Endothelial cell of umbilical vein (primary cell): ENCODE results near the gene FOXK1. TPM values are rescaled to one million over a fixed set of nuclear protein-coding genes. Genes with fewer than 3 reads are reported as not detected.

Source experiments
- BruUV-seq: library from RNA; stranded (reverse); fragments of 400-500 nt; replicated peaks from 2 replicates; lab custom pipeline; 2021; lab: Mats Ljungman, UMichigan
- CTCF ChIA-PET: fragments of 300-600, 350-600 bp; sonication (Branson Sonifier 250); formaldehyde crosslinking; loops from one replicate; lab custom pipeline; 2021; ENCODE audit warnings: antibody characterized with exemption, inconsistent platforms; lab: Charles Lee
- POLR2A ChIA-PET: fragments of 300-600, 350-600 bp; sonication (Branson Sonifier 250); formaldehyde crosslinking; loops from one replicate; lab custom pipeline; 2021; ENCODE audit warnings: antibody characterized with exemption, inconsistent platforms; lab: Charles Lee
- DNase-seq: peaks from one replicate; pipeline ENCODE4 v3.0.0-alpha.2; 2011; ENCODE audit warnings: low read depth, low spot score
- FAIRE-seq: peaks from 2 replicates; lab custom pipeline; 2011; peaks lifted over from hg19 to GRCh38; lab: Jason Lieb, UNC
- H2AFZ ChIP-seq: 2 replicates; pipeline ENCODE4 v1.6.0; 2012; ENCODE audit warnings: low read depth, low read length, control low read depth, inconsistent platforms
- H3K27ac ChIP-seq: 2 replicates; pipeline ENCODE4 v1.5.1; 2011; ENCODE audit warnings: low read depth, mild to moderate bottlenecking, control low read depth, low read length, moderate library complexity; ENCODE audit not compliant: insufficient read depth
- H3K27me3 ChIP-seq, 2 experiments: 2 replicates each; pipeline versions ENCODE4 v1.6.0 to v1.6.1; 2011; ENCODE audit warnings: low read length in 2 of 2, mixed read lengths in 1 of 2; ENCODE audit not compliant: control insufficient read depth in 2 of 2, insufficient read depth in 2 of 2
- H3K36me3 ChIP-seq, 2 experiments: 2 replicates in 1 of 2; 3 replicates in 1 of 2; pipeline ENCODE4 v1.5.1; 2011; ENCODE audit warnings: low read length in 2 of 2, mild to moderate bottlenecking in 1 of 2, moderate library complexity in 1 of 2; ENCODE audit not compliant: control insufficient read depth in 2 of 2, insufficient read depth in 2 of 2; ENCODE audit errors: extremely low read depth in 1 of 2
- H3K4me1 ChIP-seq: 3 replicates; pipeline ENCODE4 v1.5.1; 2011; ENCODE audit warnings: mild to moderate bottlenecking, low read length; ENCODE audit not compliant: control insufficient read depth, insufficient read depth; ENCODE audit errors: extremely low read depth
- H3K4me2 ChIP-seq: 2 replicates; pipeline ENCODE4 v1.6.1; 2011; ENCODE audit warnings: low read length, control low read depth, mixed read lengths; ENCODE audit not compliant: insufficient read depth
- H3K4me3 ChIP-seq, 3 experiments: fragments of 200-600 bp in 1 of 3; sonication (generic), shearing (Covaris generic) in 1 of 3; replicated peaks in 1 of 3; 2 replicates each; pipeline ENCODE4 v1.5.1; 2011 to 2016; ENCODE audit warnings: control low read depth in 3 of 3, low read length in 3 of 3, mild to moderate bottlenecking in 2 of 3, inconsistent platforms in 1 of 3, low read depth in 1 of 3, moderate library complexity in 1 of 3; ENCODE audit not compliant: insufficient read depth in 1 of 3
- H3K79me2 ChIP-seq: 2 replicates; pipeline ENCODE4 v1.6.0; 2012; ENCODE audit warnings: low read length, inconsistent platforms; ENCODE audit not compliant: control insufficient read depth, insufficient read depth
- H3K9ac ChIP-seq: replicated peaks from 2 replicates; pipeline ENCODE3; 2011; ENCODE audit warnings: low read length, control low read depth; ENCODE audit not compliant: insufficient read depth; ENCODE audit errors: extremely low read depth
- H3K9me1 ChIP-seq: replicated peaks from 3 replicates; pipeline ENCODE4 v1.6.0; 2011; ENCODE audit warnings: mild to moderate bottlenecking, low read length; ENCODE audit not compliant: control insufficient read depth, insufficient read depth; ENCODE audit errors: extremely low read depth
- H3K9me3 ChIP-seq: replicated peaks from 2 replicates; pipeline ENCODE4 v1.5.1; 2012; ENCODE audit warnings: low read length, inconsistent platforms; ENCODE audit not compliant: control insufficient read depth, insufficient read depth
- H4K20me1 ChIP-seq: replicated peaks from 2 replicates; pipeline ENCODE3; 2011; ENCODE audit warnings: mild to moderate bottlenecking, low read length; ENCODE audit not compliant: control insufficient read depth, insufficient read depth; ENCODE audit errors: extremely low read depth
- EZH2 ChIP-seq: IDR thresholded peaks from 2 replicates; pipeline ENCODE4 v1.6.1; 2012; ENCODE audit warnings: borderline replicate concordance, low read depth, mild to moderate bottlenecking, moderate library complexity, low read length, inconsistent platforms; ENCODE audit not compliant: severe bottlenecking
- FOS ChIP-seq: IDR thresholded peaks from 2 replicates; pipeline ENCODE4 v1.6.1; 2011; ENCODE audit warnings: mild to moderate bottlenecking, low read length, moderate library complexity, borderline replicate concordance; ENCODE audit not compliant: insufficient read depth
- GATA2 ChIP-seq: IDR thresholded peaks from 2 replicates; pipeline ENCODE4 v1.7.0; 2011; ENCODE audit warnings: low read depth, mild to moderate bottlenecking, moderate library complexity, mixed read lengths, low read length; ENCODE audit not compliant: insufficient read length, insufficient read depth
- JUN ChIP-seq: IDR thresholded peaks from 2 replicates; pipeline ENCODE4 v1.6.1; 2011; ENCODE audit warnings: borderline replicate concordance, low read depth; ENCODE audit not compliant: insufficient read length, insufficient read depth
- MYC ChIP-seq: IDR thresholded peaks from one replicate; pipeline ENCODE4 v1.6.1; 2011; ENCODE audit warnings: mild to moderate bottlenecking, low read depth, low read length
- POLR2A ChIP-seq: IDR thresholded peaks from 2 replicates; pipeline ENCODE4 v1.6.1; 2012; ENCODE audit warnings: low read depth, mild to moderate bottlenecking, control low read depth, low read length
- POLR2AphosphoS5 ChIP-seq: IDR thresholded peaks from 2 replicates; pipeline ENCODE4 v1.6.1; 2012; ENCODE audit warnings: low read depth, mild to moderate bottlenecking, control low read depth, low read length, moderate library complexity; ENCODE audit not compliant: insufficient read depth
- dilution Hi-C: fragments of 300-500 bp; cut with MboI; formaldehyde crosslinking; loops from one replicate; pipeline ENCODE4 v1.15.0; 2019; ENCODE audit warnings: low sequenced_read_pairs; ENCODE audit not compliant: extremely low pct_ligation_motif_present
- intact Hi-C: fragments of 100-400 bp; cut with micrococcal nuclease; formaldehyde crosslinking; loops from one replicate; pipeline ENCODE4 v1.10.0; 2022
- polyA plus RNA-seq, 4 experiments: library from polyadenylated mRNA; depleted of rRNA in 3 of 4; stranded (reverse) in 3 of 4; unstranded in 1 of 4; fragments of >200 nt; gene quantifications; 2 replicates each; pipeline versions ENCODE4 v1.2.1 to v1.2.3, GENCODE V29; 2011 to 2012; ENCODE audit warnings: missing spikeins in 1 of 4
- total RNA-seq: library from RNA; stranded (reverse); gene quantifications from 2 replicates; pipeline ENCODE4 v1.2.3, GENCODE V29; 2021
- TF ChIP-seq, protein P1 (sequence below): IDR thresholded peaks from 2 replicates; pipeline ENCODE4 v1.6.1; 2011; ENCODE audit not compliant: insufficient read depth, insufficient read length
- TF ChIP-seq, protein P2 (sequence below), 2 donors: IDR thresholded peaks; 1 replicate in 1 of 2; 2 replicates in 1 of 2; pipeline ENCODE4 v1.5.1; 2011; ENCODE audit warnings: low read length in 2 of 2, mild to moderate bottlenecking in 2 of 2, moderate library complexity in 2 of 2, control low read depth in 1 of 2, inconsistent platforms in 1 of 2, low read depth in 1 of 2; ENCODE audit not compliant: insufficient read depth in 1 of 2; ENCODE audit errors: extremely low read depth in 1 of 2

FOXK1 gene
- total and polyA plus RNA-seq, 2 donors (not counting 3 experiments of a cell fraction or from before 2014, with no cell fraction given), result 8.0 to 52.1 TPM

DNA sequence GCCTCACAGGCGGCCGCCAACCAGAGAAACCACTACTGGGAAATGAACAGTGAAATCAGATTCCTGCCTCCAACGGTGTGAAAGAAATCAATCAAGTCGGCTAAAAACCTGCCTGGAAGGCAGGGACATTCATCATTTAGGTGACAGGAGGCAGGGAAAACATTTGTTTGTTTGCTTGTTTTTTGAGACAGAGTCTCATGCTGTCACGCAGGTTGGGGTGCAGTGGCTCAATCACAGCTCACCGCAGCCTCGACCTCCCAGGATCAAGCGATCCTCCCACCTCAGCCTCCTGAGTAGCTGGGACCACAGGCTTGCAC, 123.8 kb downstream of the FOXK1 start:
- DNase-seq (no peak), FAIRE-seq (no peak)
- no peaks in the 10 kb centered on the region for H3K79me2 ChIP-seq
- ChIA-PET POLR2A (no interaction called here), CTCF (interaction anchor here (0.9 to 1.4 kb wide), 3 partner anchors 8 to 24 kb away, joined by 3 to 4 read pairs (median 3); no protein-coding TSS in a partner anchor)
- no peak overlapping the region for H3K9ac ChIP-seq
- TF ChIP-seq JUN, result no peak
- dilution Hi-C loops, result no loop called here
- H3K27me3 ChIP-seq, result no peaks in the 10 kb centered on the region
- intact Hi-C loops, result no loop called here
- no peaks in the 10 kb centered on the region for H3K9me1 ChIP-seq
- no peak overlapping the region for H3K27ac ChIP-seq
- no peak overlapping the region for H3K4me3 ChIP-seq
- H3K4me2 ChIP-seq, result no peak overlapping the region
- no TSS peak for BruUV-seq
- no peaks in the 10 kb centered on the region for H3K36me3 ChIP-seq
- no peaks in the 10 kb centered on the region for H3K4me1 ChIP-seq
- no peak overlapping the region for H2AFZ ChIP-seq
- H4K20me1 ChIP-seq, result no peaks in the 10 kb centered on the region
- no peaks in the 10 kb centered on the region for H3K9me3 ChIP-seq

DNA sequence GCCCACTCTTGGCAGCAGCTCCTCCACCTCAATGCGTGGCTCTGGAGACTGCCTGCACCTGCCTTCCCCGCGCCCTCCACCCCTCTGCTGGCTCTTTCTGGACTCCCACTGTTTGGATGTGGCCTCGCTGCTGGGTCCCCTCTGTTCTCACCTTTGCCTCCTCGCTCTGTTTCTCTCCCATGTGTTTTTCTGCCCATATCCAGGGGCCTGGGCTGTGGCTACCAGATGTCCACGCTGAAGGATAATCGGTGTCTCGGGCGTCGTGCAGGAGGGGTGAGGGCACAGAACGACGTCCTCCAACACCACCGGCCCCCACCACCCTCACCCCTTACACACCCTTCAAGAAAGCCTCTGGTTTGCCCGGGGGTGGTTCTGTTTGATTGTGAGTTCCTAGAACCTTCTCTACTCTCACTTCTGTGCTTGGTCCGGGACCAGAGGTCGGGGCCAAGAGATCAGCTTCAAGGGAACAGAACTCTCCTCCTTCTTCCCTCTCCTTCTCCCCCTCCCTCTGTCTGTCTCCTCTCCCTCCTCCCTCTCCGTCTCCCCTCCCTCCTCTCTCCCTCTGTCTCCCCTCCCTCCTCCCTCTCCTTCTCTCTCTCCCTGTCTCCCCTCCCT, 125.0 kb downstream of the FOXK1 start:
- Histone ChIP-seq H3K27me3 (no peaks in the 10 kb centered on the region), H3K9me1 (no peaks in the 10 kb centered on the region), H3K4me2 (no peak overlapping the region), H3K36me3 (no peaks in the 10 kb centered on the region), H4K20me1 (no peaks in the 10 kb centered on the region), H2AFZ (no peak overlapping the region), H3K27ac (no peak overlapping the region), H3K4me3 (no peak overlapping the region), H3K79me2 (no peaks in the 10 kb centered on the region), H3K9ac (no peak overlapping the region), H3K9me3 (no peaks in the 10 kb centered on the region), H3K4me1 (no peaks in the 10 kb centered on the region)
- no TSS peak for BruUV-seq
- FAIRE-seq, result no peak
- intact Hi-C loops, result no loop called here
- TF ChIP-seq POLR2A, result no peak
- TF ChIP-seq FOS, result no peak
- no peak for TF ChIP-seq GATA2
- no peak for TF ChIP-seq JUN
- no peak for TF ChIP-seq MYC
- TF ChIP-seq POLR2AphosphoS5, result no peak
- TF ChIP-seq, protein P1, sequence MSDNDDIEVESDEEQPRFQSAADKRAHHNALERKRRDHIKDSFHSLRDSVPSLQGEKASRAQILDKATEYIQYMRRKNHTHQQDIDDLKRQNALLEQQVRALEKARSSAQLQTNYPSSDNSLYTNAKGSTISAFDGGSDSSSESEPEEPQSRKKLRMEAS, result no peak
- TF ChIP-seq, protein P2, sequence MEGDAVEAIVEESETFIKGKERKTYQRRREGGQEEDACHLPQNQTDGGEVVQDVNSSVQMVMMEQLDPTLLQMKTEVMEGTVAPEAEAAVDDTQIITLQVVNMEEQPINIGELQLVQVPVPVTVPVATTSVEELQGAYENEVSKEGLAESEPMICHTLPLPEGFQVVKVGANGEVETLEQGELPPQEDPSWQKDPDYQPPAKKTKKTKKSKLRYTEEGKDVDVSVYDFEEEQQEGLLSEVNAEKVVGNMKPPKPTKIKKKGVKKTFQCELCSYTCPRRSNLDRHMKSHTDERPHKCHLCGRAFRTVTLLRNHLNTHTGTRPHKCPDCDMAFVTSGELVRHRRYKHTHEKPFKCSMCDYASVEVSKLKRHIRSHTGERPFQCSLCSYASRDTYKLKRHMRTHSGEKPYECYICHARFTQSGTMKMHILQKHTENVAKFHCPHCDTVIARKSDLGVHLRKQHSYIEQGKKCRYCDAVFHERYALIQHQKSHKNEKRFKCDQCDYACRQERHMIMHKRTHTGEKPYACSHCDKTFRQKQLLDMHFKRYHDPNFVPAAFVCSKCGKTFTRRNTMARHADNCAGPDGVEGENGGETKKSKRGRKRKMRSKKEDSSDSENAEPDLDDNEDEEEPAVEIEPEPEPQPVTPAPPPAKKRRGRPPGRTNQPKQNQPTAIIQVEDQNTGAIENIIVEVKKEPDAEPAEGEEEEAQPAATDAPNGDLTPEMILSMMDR (IDR thresholded peaks at IDR 0.05; ENCODE audit: extremely low read depth in 1 of 2, insufficient read depth in 1 of 2, low read depth in 1 of 2, low read length in 2 of 2), result no peak
- no peak for TF ChIP-seq EZH2
- POLR2A ChIA-PET, result no interaction called here
- dilution Hi-C loops, result no loop called here
- no peak for DNase-seq
- CTCF ChIA-PET, result no interaction called here
